GM23338 (cell line): ENCODE results near the gene EMILIN2.

ENCODE experiments used
- EZH2 ChIP-seq: fragments of 200-600 bp; sonication (generic); IDR thresholded peaks from one replicate; pipeline ENCODE4 v1.8.0; 2017; ENCODE audit warnings: antibody characterized with exemption, mild to moderate bottlenecking, low read depth; ENCODE audit not compliant: unreplicated experiment
- EZH2phosphoT487 ChIP-seq: fragments of 200-600 bp; sonication (generic); IDR thresholded peaks from one replicate; pipeline ENCODE4 v1.8.1; 2018; ENCODE audit warnings: antibody characterized with exemption; ENCODE audit not compliant: unreplicated experiment
- ZNF331 ChIP-seq: fragments of 250-450 bp; sonication (Bioruptor Pico); IDR thresholded peaks from 2 replicates; pipeline ENCODE4 v1.5.0; 2020; ENCODE audit warnings: low read depth, mild to moderate bottlenecking, moderate library complexity
- TF ChIP-seq, protein P1 (sequence below), 2 experiments: fragments of 200-600 bp in 1 of 2; sonication (generic) in 1 of 2; conservative IDR thresholded peaks; 2 replicates each; pipeline versions ENCODE4 v1.5.1 to v1.6.1; 2016 to 2017; ENCODE audit warnings: antibody characterized with exemption in 2 of 2, low read depth in 2 of 2, mild to moderate bottlenecking in 2 of 2, moderate library complexity in 1 of 2

DNA sequence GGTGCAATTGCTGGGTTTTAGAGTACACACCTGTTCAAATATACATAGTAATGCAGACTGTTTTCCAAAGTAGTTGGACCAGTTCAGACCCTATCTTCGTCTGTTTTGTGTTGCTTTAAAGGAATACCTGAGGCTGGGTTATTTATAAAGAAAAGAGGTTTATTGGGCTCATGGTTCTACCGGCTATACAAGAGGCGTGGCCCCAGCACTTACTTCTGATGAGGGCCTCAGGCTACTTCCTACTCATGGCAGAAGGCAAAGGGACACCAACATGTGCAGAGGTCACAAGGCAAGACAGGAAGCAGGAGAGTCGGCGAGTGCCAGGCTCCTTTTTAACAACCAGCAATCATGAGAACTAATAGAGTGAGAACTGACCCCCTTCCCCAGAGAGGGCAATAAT is 21.9 kb upstream of the EMILIN2 start:
- no peak for TF ChIP-seq EZH2
- TF ChIP-seq, protein P1, sequence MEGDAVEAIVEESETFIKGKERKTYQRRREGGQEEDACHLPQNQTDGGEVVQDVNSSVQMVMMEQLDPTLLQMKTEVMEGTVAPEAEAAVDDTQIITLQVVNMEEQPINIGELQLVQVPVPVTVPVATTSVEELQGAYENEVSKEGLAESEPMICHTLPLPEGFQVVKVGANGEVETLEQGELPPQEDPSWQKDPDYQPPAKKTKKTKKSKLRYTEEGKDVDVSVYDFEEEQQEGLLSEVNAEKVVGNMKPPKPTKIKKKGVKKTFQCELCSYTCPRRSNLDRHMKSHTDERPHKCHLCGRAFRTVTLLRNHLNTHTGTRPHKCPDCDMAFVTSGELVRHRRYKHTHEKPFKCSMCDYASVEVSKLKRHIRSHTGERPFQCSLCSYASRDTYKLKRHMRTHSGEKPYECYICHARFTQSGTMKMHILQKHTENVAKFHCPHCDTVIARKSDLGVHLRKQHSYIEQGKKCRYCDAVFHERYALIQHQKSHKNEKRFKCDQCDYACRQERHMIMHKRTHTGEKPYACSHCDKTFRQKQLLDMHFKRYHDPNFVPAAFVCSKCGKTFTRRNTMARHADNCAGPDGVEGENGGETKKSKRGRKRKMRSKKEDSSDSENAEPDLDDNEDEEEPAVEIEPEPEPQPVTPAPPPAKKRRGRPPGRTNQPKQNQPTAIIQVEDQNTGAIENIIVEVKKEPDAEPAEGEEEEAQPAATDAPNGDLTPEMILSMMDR (conservative IDR thresholded peaks at IDR 0.05; ENCODE audit: low read depth in 2 of 2), result no peak
- no peak for TF ChIP-seq EZH2phosphoT487
- TF ChIP-seq ZNF331, result no peak
